AG10803 (cell line): ENCODE measurements around the gene ISLR.
A peak's percentile ranks its signal among the peaks of the same experiment; 100 is the strongest.

Source experiments
- DNase-seq: peaks from one replicate; pipeline ENCODE4 v3.0.0; 2010; ENCODE audit warnings: low read depth
- H3K4me3 ChIP-seq: 2 replicates; pipeline ENCODE4 v1.5.1; 2011; ENCODE audit warnings: mild to moderate bottlenecking, low read length, control low read depth
- CTCF ChIP-seq: conservative IDR thresholded peaks from 2 replicates; pipeline ENCODE4 v1.5.1; 2011; ENCODE audit warnings: mild to moderate bottlenecking, low read length, control low read depth, inconsistent platforms

The ISLR gene

GRCh38 chr15:74167891-74168331, 5.6 kb upstream of the ISLR start:
- no peak for DNase-seq
- no peak for TF ChIP-seq CTCF
- no peak overlapping the region for H3K4me3 ChIP-seq

- no peak for TF ChIP-seq CTCF
- no peak for DNase-seq
- no peak overlapping the region for H3K4me3 ChIP-seq
These were observed 4.8 kb upstream of the ISLR start for GRCh38 chr15:74168711-74169126.

GRCh38 chr15:74170071-74170844, 3.3 kb upstream of the ISLR start:
- no peak overlapping the region for H3K4me3 ChIP-seq
- no peak for DNase-seq
- TF ChIP-seq CTCF = no peak

- no peak for TF ChIP-seq CTCF
- DNase-seq = no peak
These were observed 2.5 kb upstream of the ISLR start for GRCh38 chr15:74170875-74171578.

GRCh38 chr15:74171965-74172541, 1.5 kb upstream of the ISLR start:
- no peak for TF ChIP-seq CTCF
- no peak overlapping the region for H3K4me3 ChIP-seq
- DNase-seq = no peak

More at GRCh38 chr15:74170875-74171578, 2.5 kb upstream of the ISLR start:
- H3K4me3 ChIP-seq = no peak overlapping the region

GRCh38 chr15:74172701-74173379, 670 bp upstream of the ISLR start:
- peak; percentile 84 for DNase-seq
- TF ChIP-seq CTCF = 0 out of 2 replicates have a peak, but pooled peaks have one; percentile 15
- H3K4me3 ChIP-seq = peak overlapping the region; percentile 25
